GM18870 (cell line): ENCODE measurements around the gene PGLYRP2.

Experiments used
- ATAC-seq: cut with Tn5 transposase; IDR thresholded peaks from one replicate; pipeline ENCODE4 v1.9.1; 2021; ENCODE audit warnings: moderate library complexity; ENCODE audit not compliant: unreplicated experiment

The PGLYRP2 gene

GRCh38 chr19:15427991-15428471 is 51.3 kb downstream of the PGLYRP2 start:
- no peak for ATAC-seq

- ATAC-seq: no peak
Observed at GRCh38 chr19:15427350-15427700, 52.0 kb downstream of the PGLYRP2 start.

GRCh38 chr19:15426485-15427349 is 52.6 kb downstream of the PGLYRP2 start:
- no peak for ATAC-seq

GRCh38 chr19:15425321-15425950 is 53.9 kb downstream of the PGLYRP2 start:
- no peak for ATAC-seq

GRCh38 chr19:15424692-15425272 is 54.5 kb downstream of the PGLYRP2 start:
- ATAC-seq: no peak

GRCh38 chr19:15424121-15424520 is 55.2 kb downstream of the PGLYRP2 start:
- no peak for ATAC-seq

GRCh38 chr19:15423130-15423529 is 56.2 kb downstream of the PGLYRP2 start:
- ATAC-seq: no peak

- ATAC-seq: no peak
Observed at GRCh38 chr19:15422296-15423075, 56.8 kb downstream of the PGLYRP2 start.

GRCh38 chr19:15421721-15422260 is 57.5 kb downstream of the PGLYRP2 start:
- no peak for ATAC-seq

- ATAC-seq: no peak
Observed at GRCh38 chr19:15421136-15421695, 58.1 kb downstream of the PGLYRP2 start.

GRCh38 chr19:15419413-15420025 is 59.8 kb downstream of the PGLYRP2 start:
- no peak for ATAC-seq
